ENCODE measurements around the gene CACNA1B. TPM values are rescaled to one million over a fixed set of nuclear protein-coding genes. Genes with fewer than 3 reads are reported as not detected.

CACNA1B gene
- total RNA-seq, 1 experiment from 2014 or later, result 7.8 TPM

GRCh38 chr9:137832191-137832700 is 45.3 kb upstream of the CACNA1B start:
- Histone ChIP-seq H3K23me2 (ENCODE audit: insufficient read length, low read depth, low read length, poor library complexity, severe bottlenecking) (no peaks in the 10 kb centered on the region), H3K18ac (ENCODE audit: insufficient read length, low read depth, low read length) (no peak overlapping the region), H3K23ac (ENCODE audit: insufficient read length, low read depth, low read length) (no peak overlapping the region), H3K79me2 (ENCODE audit: insufficient read depth, low read length) (no peaks in the 10 kb centered on the region), H3K4me2 (ENCODE audit: insufficient read depth, insufficient read length, low read length) (no peak overlapping the region), H4K5ac (ENCODE audit: insufficient read length, low read depth, low read length) (no peak overlapping the region), H4K20me1 (ENCODE audit: control insufficient read depth, insufficient read depth, insufficient read length) (no peaks in the 10 kb centered on the region), H2AFZ (ENCODE audit: low read length) (no peak overlapping the region), H3K27me3 (ENCODE audit: insufficient read depth, low read length) (no peaks in the 10 kb centered on the region), H2BK5ac (ENCODE audit: insufficient read length, low read length) (no peak overlapping the region), H3K9ac (ENCODE audit: extremely low read depth, insufficient read length, low read length) (no peak overlapping the region), H3K56ac (ENCODE audit: insufficient read length, low read depth, low read length) (no peak overlapping the region), H3T11ph (ENCODE audit: low read length) (no peak overlapping the region), H2BK15ac (ENCODE audit: low read depth, low read length) (no peak overlapping the region), H2BK120ac (ENCODE audit: low read depth, low read length, poor library complexity, severe bottlenecking) (no peak overlapping the region), H4K91ac (ENCODE audit: insufficient read length, low read depth, low read length) (no peak overlapping the region), H2BK12ac (ENCODE audit: insufficient read length, low read depth, low read length) (no peak overlapping the region), H2AK5ac (ENCODE audit: insufficient read length, low read length) (no peak overlapping the region), H2BK20ac (ENCODE audit: low read depth, low read length, poor library complexity, severe bottlenecking) (no peak overlapping the region), H3K14ac (ENCODE audit: insufficient read depth, low read length) (no peak overlapping the region), H3K9me3 (ENCODE audit: control insufficient read depth, low read depth, low read length) (no peaks in the 10 kb centered on the region), H3K79me1 (ENCODE audit: insufficient read depth, low read depth, low read length, poor library complexity, severe bottlenecking) (no peaks in the 10 kb centered on the region), H3K4me1 (ENCODE audit: insufficient read depth, low read length) (no peaks in the 10 kb centered on the region), H3K27ac (ENCODE audit: insufficient read length, low read depth, low read length) (no peak overlapping the region), H3K4ac (ENCODE audit: low read depth, low read length) (no peak overlapping the region), H4K8ac (replicated peaks; ENCODE audit: insufficient read length, low read depth, low read length) (no peak overlapping the region)
- no peaks in the 10 kb centered on the region for H3K9me3 Mint-ChIP-seq
- WGBS (ENCODE audit: extremely low coverage, insufficient read length, low lambda C conversion rate), result no CpG with 5 or more reads among the region's 20 CpGs
- no peak for TF ChIP-seq CTCF (conservative IDR thresholded peaks at IDR 0.05)
- H3K36me3 Mint-ChIP-seq (ENCODE audit: insufficient read depth in 1 of 3, low read depth in 3 of 3), result peaks cover 31 to 55% (median 51%) of the 10 kb centered on the region in 3 experiments
- no peaks in the 10 kb centered on the region for H3K4me1 Mint-ChIP-seq
- no peak overlapping the region; a peak in 1 of 7 replicates for H3K27ac Mint-ChIP-seq
- DNase-seq, result no peak
- H3K27me3 Mint-ChIP-seq (ENCODE audit: low read depth), result no peaks in the 10 kb centered on the region
- H3K4me3 Mint-ChIP-seq, result no peak overlapping the region
